DOHH2 (cell line): Measurements from ENCODE around the gene EMILIN3.

Source experiments
- H3F3A ChIP-seq: fragments of 200-600 bp; sonication (generic), shearing (Covaris generic); 2 replicates; pipeline ENCODE4 v1.6.0; 2016; ENCODE audit warnings: antibody characterized with exemption, mild to moderate bottlenecking; ENCODE audit not compliant: control insufficient read depth, insufficient read depth
- H3K27ac ChIP-seq: fragments of 200-600 bp; sonication (generic); 2 replicates; pipeline ENCODE4 v1.5.1; 2014; ENCODE audit warnings: low read depth, mild to moderate bottlenecking, low read length, moderate library complexity
- H3K27me3 ChIP-seq: fragments of 200-600 bp; sonication (generic); 2 replicates; pipeline ENCODE4 v1.6.1; 2014; ENCODE audit warnings: mild to moderate bottlenecking, low read length, mixed read lengths; ENCODE audit not compliant: control insufficient read depth
- H3K36me3 ChIP-seq: fragments of 200-600 bp; sonication (generic); 2 replicates; pipeline ENCODE4 v1.6.1; 2014; ENCODE audit warnings: mild to moderate bottlenecking, low read length, moderate library complexity, mixed read lengths; ENCODE audit not compliant: control insufficient read depth
- H3K4me1 ChIP-seq: fragments of 200-600 bp; sonication (generic); 2 replicates; pipeline ENCODE4 v1.6.1; 2014; ENCODE audit warnings: mild to moderate bottlenecking, low read length, mixed read lengths; ENCODE audit not compliant: control insufficient read depth
- H3K4me2 ChIP-seq: fragments of 200-600 bp; sonication (generic); 2 replicates; pipeline ENCODE4 v1.6.0; 2014; ENCODE audit warnings: mild to moderate bottlenecking, low read length, moderate library complexity
- H3K4me3 ChIP-seq: fragments of 200-600 bp; sonication (generic); 2 replicates; pipeline ENCODE4 v1.5.1; 2014; ENCODE audit warnings: mild to moderate bottlenecking, low read length, mixed read lengths
- H3K79me2 ChIP-seq: fragments of 200-600 bp; sonication (generic); 2 replicates; pipeline ENCODE4 v1.6.1; 2014; ENCODE audit warnings: mild to moderate bottlenecking, low read length, mixed read lengths; ENCODE audit not compliant: control insufficient read depth
- H3K9me2 ChIP-seq: fragments of 200-600 bp; sonication (generic); replicated peaks from 2 replicates; pipeline ENCODE4 v1.6.1; 2014; ENCODE audit warnings: mild to moderate bottlenecking, low read length, mixed read lengths; ENCODE audit not compliant: control insufficient read depth
- H3K9me3 ChIP-seq: fragments of 200-600 bp; sonication (generic); 2 replicates; pipeline ENCODE4 v1.6.1; 2014; ENCODE audit warnings: antibody characterized with exemption, low read length, mixed read lengths; ENCODE audit not compliant: control insufficient read depth, insufficient read depth
- H4K20me1 ChIP-seq: fragments of 200-600 bp; sonication (generic); 2 replicates; pipeline ENCODE4 v1.6.0; 2014; ENCODE audit warnings: low read depth, mild to moderate bottlenecking, antibody characterized with exemption, low read length, moderate library complexity; ENCODE audit not compliant: control insufficient read depth, insufficient read depth
- EZH2phosphoT487 ChIP-seq: fragments of 200-600 bp; sonication (generic); IDR thresholded peaks from 2 replicates; pipeline ENCODE4 v1.6.1; 2017; ENCODE audit warnings: borderline replicate concordance, mild to moderate bottlenecking, antibody characterized with exemption, low read length, moderate library complexity, mixed read lengths
- TF ChIP-seq, protein P1 (sequence below): fragments of 200-600 bp; sonication (generic); IDR thresholded peaks from one replicate; pipeline ENCODE4 v1.5.1; 2014; ENCODE audit warnings: antibody characterized with exemption, mild to moderate bottlenecking, low read depth, low read length; ENCODE audit not compliant: poor library complexity, severe bottlenecking

EMILIN3 gene

GRCh38 chr20:41386502-41387427 lies 20.1 kb upstream of the EMILIN3 start:
- H3F3A ChIP-seq: no peaks in the 10 kb centered on the region
- H3K9me2 ChIP-seq: no peaks in the 10 kb centered on the region
- no peak overlapping the region for H3K27ac ChIP-seq
- no peaks in the 10 kb centered on the region for H3K36me3 ChIP-seq
- H3K4me2 ChIP-seq: no peak overlapping the region
- H3K4me3 ChIP-seq: no peak overlapping the region
- H4K20me1 ChIP-seq: no peaks in the 10 kb centered on the region
- H3K79me2 ChIP-seq: no peaks in the 10 kb centered on the region
- no peaks in the 10 kb centered on the region for H3K4me1 ChIP-seq
- TF ChIP-seq EZH2phosphoT487: no peak
- TF ChIP-seq, protein P1, sequence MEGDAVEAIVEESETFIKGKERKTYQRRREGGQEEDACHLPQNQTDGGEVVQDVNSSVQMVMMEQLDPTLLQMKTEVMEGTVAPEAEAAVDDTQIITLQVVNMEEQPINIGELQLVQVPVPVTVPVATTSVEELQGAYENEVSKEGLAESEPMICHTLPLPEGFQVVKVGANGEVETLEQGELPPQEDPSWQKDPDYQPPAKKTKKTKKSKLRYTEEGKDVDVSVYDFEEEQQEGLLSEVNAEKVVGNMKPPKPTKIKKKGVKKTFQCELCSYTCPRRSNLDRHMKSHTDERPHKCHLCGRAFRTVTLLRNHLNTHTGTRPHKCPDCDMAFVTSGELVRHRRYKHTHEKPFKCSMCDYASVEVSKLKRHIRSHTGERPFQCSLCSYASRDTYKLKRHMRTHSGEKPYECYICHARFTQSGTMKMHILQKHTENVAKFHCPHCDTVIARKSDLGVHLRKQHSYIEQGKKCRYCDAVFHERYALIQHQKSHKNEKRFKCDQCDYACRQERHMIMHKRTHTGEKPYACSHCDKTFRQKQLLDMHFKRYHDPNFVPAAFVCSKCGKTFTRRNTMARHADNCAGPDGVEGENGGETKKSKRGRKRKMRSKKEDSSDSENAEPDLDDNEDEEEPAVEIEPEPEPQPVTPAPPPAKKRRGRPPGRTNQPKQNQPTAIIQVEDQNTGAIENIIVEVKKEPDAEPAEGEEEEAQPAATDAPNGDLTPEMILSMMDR: no peak
- H3K9me3 ChIP-seq: no peaks in the 10 kb centered on the region
- H3K27me3 ChIP-seq: no peaks in the 10 kb centered on the region; the same call in 1 of the 2 replicates

DNA sequence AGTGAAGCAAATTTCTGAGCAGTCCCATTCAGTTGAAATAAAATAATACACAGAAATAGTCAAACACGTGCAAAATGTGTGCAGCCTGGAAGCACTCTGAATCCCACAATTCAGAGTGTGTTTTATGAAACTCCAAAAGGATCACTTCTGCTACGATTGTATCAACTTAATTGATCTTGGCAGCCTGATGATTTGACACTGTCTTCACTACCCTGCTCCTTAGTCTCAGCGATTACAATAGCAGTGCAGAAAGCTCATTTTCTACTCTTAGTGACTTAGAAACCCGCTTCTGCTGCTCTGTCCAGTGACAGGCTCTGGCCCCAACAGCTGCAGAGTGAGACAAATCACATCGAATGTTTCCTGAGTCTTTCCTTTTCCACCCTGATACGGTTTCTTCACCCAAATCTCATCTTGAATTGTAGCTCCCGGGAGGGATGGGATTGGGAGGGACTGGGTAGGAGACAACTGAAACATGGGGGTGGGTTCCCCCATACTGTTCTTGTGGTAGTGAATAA lies 16.2 kb upstream of the EMILIN3 start:
- Histone ChIP-seq H3K4me2 (no peak overlapping the region), H3K9me2 (no peaks in the 10 kb centered on the region), H4K20me1 (no peaks in the 10 kb centered on the region), H3K36me3 (no peaks in the 10 kb centered on the region), H3K4me3 (no peak overlapping the region), H3K79me2 (no peaks in the 10 kb centered on the region), H3K4me1 (no peaks in the 10 kb centered on the region), H3F3A (no peaks in the 10 kb centered on the region), H3K9me3 (no peaks in the 10 kb centered on the region), H3K27ac (no peak overlapping the region), H3K27me3 (no peaks in the 10 kb centered on the region; the same call in 1 of the 2 replicates)
- no peak for TF ChIP-seq EZH2phosphoT487
- TF ChIP-seq, protein P1: no peak

DNA sequence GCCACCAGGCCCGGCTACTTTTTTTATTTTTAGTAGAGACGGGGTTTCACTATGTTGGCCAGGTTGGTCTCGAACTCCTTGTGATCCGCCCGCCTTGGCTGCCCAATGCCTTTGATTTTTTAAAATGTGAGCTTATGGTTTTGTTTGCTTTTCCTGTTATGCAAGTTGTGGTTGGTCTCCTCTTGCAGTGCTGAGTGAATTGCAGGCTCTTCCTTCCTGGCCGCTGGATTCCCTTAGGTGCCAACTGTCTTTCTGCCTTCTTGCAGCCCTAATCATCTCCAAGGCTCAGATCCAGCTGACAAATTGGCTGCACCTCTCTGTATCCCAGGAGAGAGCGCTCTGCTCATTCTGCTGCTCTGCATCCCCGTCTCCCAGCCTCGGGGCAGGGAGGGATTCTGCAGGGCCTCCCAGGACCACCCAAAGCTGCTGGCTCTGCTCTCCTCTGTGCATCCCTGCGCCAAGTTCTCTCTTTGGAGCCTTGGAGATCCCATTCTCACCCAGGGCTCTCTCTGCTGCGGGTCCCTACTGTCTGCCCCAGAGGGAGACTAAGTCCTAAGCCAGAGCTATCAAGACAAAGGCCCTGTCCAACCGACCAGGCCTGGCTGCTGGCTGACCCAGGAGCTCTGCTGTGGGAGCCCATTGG lies 14.1 kb upstream of the EMILIN3 start:
- H3K4me2 ChIP-seq: no peak overlapping the region
- no peaks in the 10 kb centered on the region for H4K20me1 ChIP-seq
- no peaks in the 10 kb centered on the region for H3F3A ChIP-seq
- no peaks in the 10 kb centered on the region; the same call in 1 of the 2 replicates for H3K27me3 ChIP-seq
- no peak overlapping the region for H3K27ac ChIP-seq
- no peaks in the 10 kb centered on the region for H3K79me2 ChIP-seq
- H3K9me2 ChIP-seq: no peaks in the 10 kb centered on the region
- no peak for TF ChIP-seq EZH2phosphoT487
- TF ChIP-seq, protein P1: no peak
- H3K4me1 ChIP-seq: peaks cover 4% of the 10 kb centered on the region; the same call in 1 of the 2 replicates
- no peaks in the 10 kb centered on the region for H3K36me3 ChIP-seq
- no peak overlapping the region for H3K4me3 ChIP-seq
- no peaks in the 10 kb centered on the region for H3K9me3 ChIP-seq
